Activated naive CD8-positive, alpha-beta T cell treated with anti-CD3 and anti-CD28 coated beads, Interleukin-2, amount 50 U/mL, for 24 hours (primary cell): ENCODE results near the gene SPPL2B.

ENCODE experiments used
- ATAC-seq: fragments of 150-1000 bp; cut with Tn5 transposase; one replicate; pipeline ENCODE4 v1.10.0; 2021
- DNase-seq: peaks from one replicate; pipeline ENCODE4 v3.0.0; 2021
- H3K27ac Mint-ChIP-seq: one replicate; pipeline ENCODE4 v1.8.0; 2021; ENCODE audit warnings: mild to moderate bottlenecking, mixed read lengths
- H3K27me3 Mint-ChIP-seq: one replicate; pipeline ENCODE4 v1.8.0; 2021; ENCODE audit warnings: mixed read lengths
- H3K36me3 Mint-ChIP-seq: one replicate; pipeline ENCODE4 v1.8.0; 2021; ENCODE audit warnings: low read depth, mixed read lengths
- H3K4me1 Mint-ChIP-seq: one replicate; pipeline ENCODE4 v1.8.0; 2021; ENCODE audit warnings: mixed read lengths
- H3K4me3 Mint-ChIP-seq: one replicate; pipeline ENCODE4 v1.8.0; 2021; ENCODE audit warnings: mild to moderate bottlenecking, moderate library complexity, mixed read lengths
- H3K9me3 Mint-ChIP-seq: one replicate; pipeline ENCODE4 v1.8.0; 2021; ENCODE audit warnings: mixed read lengths

The SPPL2B gene

DNA sequence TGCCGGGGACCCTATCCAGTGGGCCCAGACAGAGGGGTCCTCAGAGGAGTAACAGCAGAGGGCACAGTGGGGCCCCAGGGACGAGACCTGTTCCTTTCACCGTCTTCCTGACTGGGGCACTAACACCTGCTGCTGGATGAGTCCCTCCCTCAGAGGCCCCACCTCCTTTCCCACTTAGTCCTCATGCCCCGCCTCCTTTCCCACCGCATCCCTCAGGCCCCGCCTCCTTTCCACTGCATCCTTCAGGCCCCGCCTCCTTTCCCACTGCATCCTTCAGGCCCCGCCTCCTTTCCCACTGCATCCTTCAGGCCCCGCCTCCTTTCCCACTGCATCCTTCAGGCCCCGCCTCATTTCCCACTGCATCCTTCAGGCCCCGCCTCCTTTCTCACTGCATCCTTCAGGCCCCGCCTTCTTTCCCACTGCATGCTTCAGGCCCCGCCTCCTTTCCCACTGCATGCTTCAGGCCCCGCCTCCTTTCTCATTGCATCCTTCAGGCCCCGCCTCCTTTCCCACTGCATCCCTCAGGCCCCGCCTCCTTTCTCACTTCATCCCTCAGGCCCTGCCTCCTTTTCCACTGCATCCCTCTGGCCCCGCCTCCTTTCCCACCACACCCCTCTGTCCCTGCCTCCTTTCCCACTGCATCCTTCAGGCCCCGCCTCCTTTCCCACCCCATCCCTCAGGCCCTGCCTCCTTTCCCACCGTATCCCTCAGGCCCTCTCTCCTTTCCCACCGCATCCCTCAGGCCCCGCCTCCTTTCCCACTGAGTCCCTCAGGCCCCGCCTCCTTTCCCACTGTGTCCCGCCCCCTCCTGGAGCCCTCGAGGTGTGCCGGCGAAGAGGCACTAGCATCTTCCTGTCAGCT is 6.7 kb downstream of the SPPL2B start:
- Mint-ChIP-seq H3K9me3 (peaks cover 10% of the 10 kb centered on the region), H3K36me3 (peaks cover 7% of the 10 kb centered on the region), H3K27me3 (no peaks in the 10 kb centered on the region), H3K27ac (peak overlapping the region; percentile 59), H3K4me3 (no peak overlapping the region), H3K4me1 (peaks cover 35% of the 10 kb centered on the region)
- ATAC-seq (no peak), DNase-seq (no peak)

GRCh38 chr19:2335848-2336247 is 7.4 kb downstream of the SPPL2B start:
- peaks cover 7% of the 10 kb centered on the region for H3K36me3 Mint-ChIP-seq
- peaks cover 10% of the 10 kb centered on the region for H3K9me3 Mint-ChIP-seq
- H3K4me1 Mint-ChIP-seq: peaks cover 29% of the 10 kb centered on the region
- no peaks in the 10 kb centered on the region for H3K27me3 Mint-ChIP-seq
- ATAC-seq: no peak
- H3K4me3 Mint-ChIP-seq: no peak overlapping the region
- H3K27ac Mint-ChIP-seq: peak overlapping the region; percentile 59
- no peak for DNase-seq

DNA sequence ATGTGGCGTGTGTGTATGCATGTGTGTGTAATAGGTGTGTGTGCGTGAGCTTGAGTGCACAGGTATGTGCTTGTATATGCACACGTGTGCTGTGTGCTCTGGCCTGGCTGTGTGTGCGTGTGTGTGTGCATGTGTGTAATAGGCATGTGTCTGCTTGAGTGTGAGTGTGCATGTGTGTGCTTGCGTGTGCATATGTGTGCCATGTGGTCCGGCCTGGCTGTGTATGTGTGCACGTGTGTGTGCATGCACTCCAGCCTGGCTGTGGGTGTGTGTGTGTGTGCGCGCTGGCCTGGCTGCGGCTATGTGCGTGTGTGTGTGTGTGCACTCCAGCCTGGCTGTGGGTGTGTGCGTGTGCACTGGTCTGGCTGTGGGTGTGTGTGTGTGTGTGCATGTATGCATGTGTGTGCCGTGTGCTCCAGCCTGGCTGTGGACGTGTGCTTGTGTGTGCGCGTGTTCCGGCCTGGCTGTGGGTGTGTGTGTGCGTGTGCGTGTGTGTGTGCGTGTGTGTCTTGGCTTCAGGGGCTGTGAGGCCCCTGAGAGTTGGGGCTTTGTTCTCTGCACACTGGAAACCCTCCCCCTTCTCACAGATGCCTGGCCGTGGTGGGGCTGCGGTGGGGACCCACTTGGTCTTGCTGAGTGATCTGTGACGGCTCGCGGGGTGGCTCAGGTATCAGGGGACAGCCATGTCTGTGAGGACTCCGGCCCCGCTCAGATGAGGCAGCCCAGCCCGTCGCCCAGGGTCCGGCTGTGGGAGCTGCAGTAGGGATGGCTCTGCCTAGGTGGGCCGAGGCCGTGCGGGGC is 8.2 kb downstream of the SPPL2B start:
- H3K27ac Mint-ChIP-seq: no peak overlapping the region
- no peak overlapping the region for H3K4me3 Mint-ChIP-seq

DNA sequence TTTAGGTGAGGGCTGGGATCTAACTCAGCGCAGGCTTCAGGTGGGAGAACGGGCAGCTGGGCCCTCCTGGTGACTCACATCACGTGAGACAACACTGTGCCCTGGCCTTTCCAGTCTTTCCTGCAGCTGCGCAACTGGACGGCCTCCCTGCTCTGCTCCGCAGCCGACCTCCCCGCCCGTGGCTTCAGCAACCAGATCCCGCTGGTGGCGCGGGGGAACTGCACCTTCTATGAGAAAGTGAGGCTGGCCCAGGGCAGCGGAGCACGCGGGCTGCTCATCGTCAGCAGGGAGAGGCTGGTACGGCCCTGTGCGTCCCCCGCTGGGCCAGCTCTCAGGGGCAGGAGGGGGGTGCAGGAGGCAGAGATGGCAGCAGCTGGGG is 8.8 kb downstream of the SPPL2B start:
- Mint-ChIP-seq H3K4me3 (no peak overlapping the region), H3K27me3 (no peaks in the 10 kb centered on the region), H3K9me3 (peaks cover 10% of the 10 kb centered on the region), H3K36me3 (peaks cover 7% of the 10 kb centered on the region), H3K4me1 (peaks cover 14% of the 10 kb centered on the region), H3K27ac (no peak overlapping the region)
- ATAC-seq (no peak), DNase-seq (no peak)

More for the DNA sequence above, 8.2 kb downstream of the SPPL2B start:
- Mint-ChIP-seq H3K9me3 (peaks cover 10% of the 10 kb centered on the region), H3K36me3 (peaks cover 7% of the 10 kb centered on the region), H3K4me1 (peaks cover 20% of the 10 kb centered on the region), H3K27me3 (no peaks in the 10 kb centered on the region)
- ATAC-seq: no peak
- DNase-seq: no peak

- peaks cover 7% of the 10 kb centered on the region for H3K36me3 Mint-ChIP-seq
- peaks cover 10% of the 10 kb centered on the region for H3K9me3 Mint-ChIP-seq
- ATAC-seq (no peak), DNase-seq (no peak)
- no peak overlapping the region for H3K4me3 Mint-ChIP-seq
- no peaks in the 10 kb centered on the region for H3K27me3 Mint-ChIP-seq
- no peak overlapping the region for H3K27ac Mint-ChIP-seq
- H3K4me1 Mint-ChIP-seq: peaks cover 10% of the 10 kb centered on the region
Observed at GRCh38 chr19:2338055-2338615, 9.7 kb downstream of the SPPL2B start.

GRCh38 chr19:2338751-2339643 is 10.5 kb downstream of the SPPL2B start:
- Mint-ChIP-seq H3K4me1 (peaks cover 6% of the 10 kb centered on the region), H3K27ac (no peak overlapping the region), H3K36me3 (peaks cover 7% of the 10 kb centered on the region), H3K27me3 (no peaks in the 10 kb centered on the region), H3K9me3 (peaks cover 10% of the 10 kb centered on the region), H3K4me3 (no peak overlapping the region)
- ATAC-seq (no peak), DNase-seq (no peak)

DNA sequence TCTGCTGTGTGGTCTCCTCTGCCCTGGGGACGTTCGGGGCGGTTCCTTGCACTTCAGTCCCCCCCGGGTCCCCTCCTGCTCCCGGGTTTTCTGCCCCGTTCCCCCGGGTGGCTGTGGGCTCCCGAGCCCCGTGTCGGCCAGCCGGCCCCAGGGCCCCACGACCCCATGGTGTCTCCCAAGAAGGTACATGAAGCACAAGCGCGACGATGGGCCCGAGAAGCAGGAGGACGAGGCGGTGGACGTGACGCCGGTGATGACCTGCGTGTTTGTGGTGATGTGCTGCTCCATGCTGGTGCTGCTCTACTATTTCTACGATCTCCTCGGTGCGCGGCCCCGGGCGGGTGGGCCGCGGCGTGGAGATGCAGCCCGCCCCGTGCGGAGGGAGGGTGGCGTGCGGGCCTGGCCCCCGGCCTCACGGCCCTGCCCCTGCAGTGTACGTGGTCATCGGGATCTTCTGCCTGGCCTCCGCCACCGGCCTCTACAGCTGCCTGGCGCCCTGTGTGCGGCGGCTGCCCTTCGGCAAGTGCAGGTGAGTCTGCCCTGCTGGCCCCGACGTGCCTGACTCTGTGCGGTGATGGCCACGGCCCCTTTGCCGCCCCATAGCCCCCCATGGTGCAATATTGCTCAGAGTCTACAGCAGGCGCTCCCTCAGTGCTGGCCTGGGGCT is 11.3 kb downstream of the SPPL2B start:
- ATAC-seq (no peak), DNase-seq (no peak)
- no peak overlapping the region for H3K27ac Mint-ChIP-seq
- peaks cover 4% of the 10 kb centered on the region for H3K4me1 Mint-ChIP-seq
- peaks cover 10% of the 10 kb centered on the region for H3K9me3 Mint-ChIP-seq
- H3K27me3 Mint-ChIP-seq: no peaks in the 10 kb centered on the region
- peaks cover 6% of the 10 kb centered on the region for H3K36me3 Mint-ChIP-seq
- no peak overlapping the region for H3K4me3 Mint-ChIP-seq

DNA sequence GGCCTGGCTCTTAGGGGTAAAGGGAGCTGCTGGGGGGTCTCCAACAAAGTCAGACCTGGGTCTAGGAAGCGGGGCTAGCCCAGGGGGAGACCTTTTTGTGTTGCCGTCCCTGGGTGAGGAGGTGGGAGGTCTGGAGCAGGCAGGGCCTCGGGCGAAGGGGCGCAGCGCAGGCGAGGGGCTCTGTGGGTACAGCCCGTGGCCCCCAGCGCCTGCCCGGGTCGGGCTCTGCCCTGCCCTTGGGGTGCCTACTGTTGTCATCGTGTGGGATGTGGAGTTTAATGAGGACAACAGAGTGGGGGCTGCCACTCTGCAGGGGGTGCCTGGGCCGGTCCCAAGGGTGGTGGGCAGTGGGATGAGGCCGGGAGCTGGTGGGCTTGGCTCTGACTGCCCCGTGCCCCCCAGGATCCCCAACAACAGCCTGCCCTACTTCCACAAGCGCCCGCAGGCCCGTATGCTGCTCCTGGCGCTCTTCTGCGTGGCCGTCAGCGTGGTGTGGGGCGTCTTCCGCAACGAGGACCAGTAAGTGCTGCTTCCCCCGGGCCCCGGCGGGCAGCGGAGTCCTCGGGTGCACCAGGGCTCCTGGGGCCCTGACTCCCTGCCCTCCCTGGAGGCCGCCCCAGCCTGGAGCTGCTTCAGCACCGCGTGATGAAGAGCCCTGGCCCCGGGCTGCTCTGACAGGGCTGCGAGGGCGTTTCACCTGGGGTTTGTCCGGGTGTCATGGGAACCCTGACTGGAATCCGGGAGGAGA is 12.2 kb downstream of the SPPL2B start:
- DNase-seq: no peak
- Mint-ChIP-seq H3K4me3 (no peak overlapping the region), H3K36me3 (peaks cover 3% of the 10 kb centered on the region), H3K9me3 (peaks cover 8% of the 10 kb centered on the region), H3K27me3 (no peaks in the 10 kb centered on the region), H3K27ac (no peak overlapping the region), H3K4me1 (peaks cover 3% of the 10 kb centered on the region)
- no peak for ATAC-seq

GRCh38 chr19:2341244-2341751 is 12.8 kb downstream of the SPPL2B start:
- Mint-ChIP-seq H3K4me1 (no peaks in the 10 kb centered on the region), H3K9me3 (peaks cover 2% of the 10 kb centered on the region), H3K4me3 (no peak overlapping the region), H3K36me3 (no peaks in the 10 kb centered on the region), H3K27me3 (no peaks in the 10 kb centered on the region), H3K27ac (no peak overlapping the region)
- DNase-seq (no peak), ATAC-seq (no peak)

DNA sequence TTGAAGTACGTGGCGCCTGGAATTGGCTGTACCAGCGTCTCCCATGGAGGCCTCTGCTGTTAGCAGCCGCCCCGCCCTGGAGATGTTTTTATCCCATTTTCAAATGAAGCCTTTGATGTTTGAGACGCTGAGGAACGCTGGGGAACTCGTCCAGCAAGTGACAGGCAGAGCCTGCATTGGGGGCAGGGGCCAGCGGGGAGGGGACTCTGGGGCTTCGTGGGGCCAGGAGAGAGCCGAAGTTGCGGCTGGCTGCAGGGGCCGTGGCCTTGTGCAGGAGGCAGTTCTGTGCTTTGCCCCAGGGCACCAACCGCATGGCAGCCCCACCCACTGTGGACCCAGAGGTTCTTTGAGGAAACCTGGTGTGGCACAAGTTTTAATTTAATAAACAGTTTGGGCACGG is 13.5 kb downstream of the SPPL2B start:
- Mint-ChIP-seq H3K4me1 (no peaks in the 10 kb centered on the region), H3K4me3 (no peak overlapping the region), H3K9me3 (no peaks in the 10 kb centered on the region), H3K27me3 (no peaks in the 10 kb centered on the region), H3K36me3 (no peaks in the 10 kb centered on the region), H3K27ac (no peak overlapping the region)
- no peak for DNase-seq
- ATAC-seq: no peak

DNA sequence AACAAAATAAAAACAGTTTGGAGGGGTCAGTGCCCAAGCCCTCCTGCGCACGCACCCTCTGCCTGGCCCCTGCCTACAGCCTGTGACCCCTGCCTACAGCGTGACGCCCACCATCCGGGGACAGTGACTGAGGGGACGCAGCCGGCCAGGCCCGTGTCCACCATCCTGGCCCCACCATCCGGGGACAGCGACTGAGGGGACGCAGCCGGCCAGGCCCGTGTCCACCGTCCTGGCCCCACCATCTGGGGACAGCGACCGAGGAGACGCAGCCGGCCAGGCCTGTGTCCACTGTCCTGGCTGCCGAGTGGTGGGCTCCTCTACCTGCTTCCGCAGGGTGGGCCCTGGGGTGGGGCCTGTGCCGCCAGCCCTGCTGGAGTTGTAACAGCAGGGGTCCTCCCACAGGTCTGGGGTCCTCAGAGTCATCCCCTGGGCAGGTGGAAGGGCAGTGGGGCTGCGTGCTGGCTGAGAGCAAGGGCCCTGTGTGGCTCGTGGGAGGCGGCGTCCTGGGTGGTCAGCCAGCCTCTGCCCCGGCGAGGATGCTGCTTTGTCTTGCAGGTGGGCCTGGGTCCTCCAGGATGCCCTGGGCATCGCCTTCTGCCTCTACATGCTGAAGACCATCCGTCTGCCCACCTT is 14.3 kb downstream of the SPPL2B start:
- no peak for ATAC-seq
- no peaks in the 10 kb centered on the region for H3K36me3 Mint-ChIP-seq
- no peak overlapping the region for H3K4me3 Mint-ChIP-seq
- H3K4me1 Mint-ChIP-seq: no peaks in the 10 kb centered on the region
- no peak overlapping the region for H3K27ac Mint-ChIP-seq
- H3K9me3 Mint-ChIP-seq: no peaks in the 10 kb centered on the region
- DNase-seq: no peak
- no peaks in the 10 kb centered on the region for H3K27me3 Mint-ChIP-seq

DNA sequence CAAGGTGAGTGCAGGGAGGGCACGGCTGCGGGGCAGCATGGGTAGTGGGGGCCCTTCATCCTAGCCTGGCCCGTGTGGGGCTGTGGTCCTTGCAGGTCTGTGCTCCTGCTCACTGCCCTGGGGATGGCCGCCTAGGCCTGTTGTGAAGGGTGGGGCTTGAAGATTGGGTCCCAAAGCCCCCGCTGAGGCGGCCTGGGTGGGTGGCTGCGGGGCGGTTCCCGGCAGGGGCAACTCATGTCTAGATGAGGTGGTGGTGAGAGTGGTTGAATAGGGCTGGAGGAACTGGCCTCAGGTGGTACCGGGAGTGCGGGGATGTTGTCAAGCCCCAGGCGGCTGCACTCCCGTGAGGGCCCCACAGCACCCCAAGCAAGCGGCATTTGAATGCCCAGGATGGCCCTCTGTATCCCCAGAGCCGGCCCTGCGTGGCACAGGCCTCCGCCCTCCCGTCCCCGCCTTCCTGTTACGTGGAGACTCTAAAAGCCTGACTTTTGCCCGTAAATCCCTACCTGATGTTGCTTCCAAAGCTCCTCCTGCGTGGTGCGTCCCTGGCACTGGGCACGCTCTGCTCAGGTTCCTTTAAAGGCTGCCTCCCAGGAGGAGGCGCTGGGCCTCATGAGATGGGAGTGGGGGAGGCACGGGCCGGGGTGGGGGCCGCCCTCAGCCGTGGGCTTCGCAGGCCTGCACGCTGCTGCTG is 15.0 kb downstream of the SPPL2B start:
- Mint-ChIP-seq H3K4me1 (no peaks in the 10 kb centered on the region), H3K4me3 (no peak overlapping the region), H3K27me3 (no peaks in the 10 kb centered on the region), H3K9me3 (no peaks in the 10 kb centered on the region), H3K36me3 (no peaks in the 10 kb centered on the region), H3K27ac (no peak overlapping the region)
- DNase-seq (no peak), ATAC-seq (no peak)
